ENCODE measurements around the gene CAVIN2.

The CAVIN2 gene

DNA sequence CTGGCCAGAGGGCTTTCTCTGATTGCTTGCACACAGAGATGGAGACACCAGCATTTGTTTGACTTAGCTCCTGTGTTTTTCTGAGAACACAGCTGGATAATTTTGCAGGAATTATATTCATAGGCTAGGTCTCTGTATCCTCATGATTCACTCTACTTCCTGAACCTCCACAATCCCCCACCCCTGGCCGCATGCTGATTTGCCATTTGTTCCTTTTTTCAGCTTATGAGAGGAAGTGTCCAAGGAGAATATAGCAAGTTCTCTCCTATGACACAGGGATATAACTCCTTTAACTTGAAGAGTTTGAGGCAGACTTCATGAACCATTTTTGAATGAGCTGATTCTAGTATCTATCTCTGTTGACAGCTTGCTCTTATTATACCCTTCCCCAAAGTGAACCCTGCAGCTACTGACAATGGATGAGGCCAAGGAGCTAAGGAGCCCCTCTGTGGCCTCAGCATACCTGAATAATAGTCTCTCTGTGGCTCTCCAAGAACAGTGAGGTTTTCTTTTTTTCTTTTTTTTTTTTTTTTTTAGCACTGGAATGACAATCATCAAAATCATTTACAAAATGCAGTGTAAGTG, 15.4 kb downstream of the CAVIN2 start:
- ChIA-PET CTCF (interaction anchor here (1.0 to 1.2 kb wide), 3 partner anchors 8 to 39 kb away, joined by 3 read pairs; partner anchors contain the start of gene CAVIN2), POLR2A (no interaction called here)
- DNase-seq (ENCODE audit: extremely low spot score), result no peak
- TF ChIP-seq, protein P1, sequence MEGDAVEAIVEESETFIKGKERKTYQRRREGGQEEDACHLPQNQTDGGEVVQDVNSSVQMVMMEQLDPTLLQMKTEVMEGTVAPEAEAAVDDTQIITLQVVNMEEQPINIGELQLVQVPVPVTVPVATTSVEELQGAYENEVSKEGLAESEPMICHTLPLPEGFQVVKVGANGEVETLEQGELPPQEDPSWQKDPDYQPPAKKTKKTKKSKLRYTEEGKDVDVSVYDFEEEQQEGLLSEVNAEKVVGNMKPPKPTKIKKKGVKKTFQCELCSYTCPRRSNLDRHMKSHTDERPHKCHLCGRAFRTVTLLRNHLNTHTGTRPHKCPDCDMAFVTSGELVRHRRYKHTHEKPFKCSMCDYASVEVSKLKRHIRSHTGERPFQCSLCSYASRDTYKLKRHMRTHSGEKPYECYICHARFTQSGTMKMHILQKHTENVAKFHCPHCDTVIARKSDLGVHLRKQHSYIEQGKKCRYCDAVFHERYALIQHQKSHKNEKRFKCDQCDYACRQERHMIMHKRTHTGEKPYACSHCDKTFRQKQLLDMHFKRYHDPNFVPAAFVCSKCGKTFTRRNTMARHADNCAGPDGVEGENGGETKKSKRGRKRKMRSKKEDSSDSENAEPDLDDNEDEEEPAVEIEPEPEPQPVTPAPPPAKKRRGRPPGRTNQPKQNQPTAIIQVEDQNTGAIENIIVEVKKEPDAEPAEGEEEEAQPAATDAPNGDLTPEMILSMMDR (IDR thresholded peaks at IDR 0.05; ENCODE audit: control extremely low read depth, extremely low read depth, low read depth, missing control alignments), result no peak

DNA sequence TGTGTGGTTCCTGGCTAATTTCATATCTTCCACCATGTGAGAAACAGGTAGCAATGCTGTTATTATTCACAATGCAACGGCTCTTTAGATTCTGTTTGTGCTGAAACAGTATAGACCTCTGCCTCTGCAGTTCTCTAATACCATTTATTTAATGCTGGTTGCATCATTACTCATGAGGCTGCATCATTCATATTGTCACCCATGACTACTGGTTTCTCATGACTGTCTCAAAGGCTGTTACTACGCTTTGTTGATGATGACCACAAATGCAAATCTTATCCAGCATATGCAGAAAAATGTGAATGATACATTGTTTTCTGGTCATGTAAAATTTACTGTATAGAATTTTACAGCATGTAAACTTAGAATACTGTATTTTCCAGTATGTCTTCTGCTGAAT, 22.5 kb downstream of the CAVIN2 start:
- CTCF ChIA-PET, result interaction anchor here (1.0 to 1.1 kb wide), 2 partner anchors 18 to 338 kb away, joined by 3 to 4 read pairs; no protein-coding TSS in a partner anchor
- TF ChIP-seq, protein P1 (IDR thresholded peaks at IDR 0.05; ENCODE audit: control extremely low read depth, extremely low read depth, low read depth, missing control alignments), result no peak
- DNase-seq (ENCODE audit: extremely low spot score), result no peak
- POLR2A ChIA-PET, result no interaction called here

DNA sequence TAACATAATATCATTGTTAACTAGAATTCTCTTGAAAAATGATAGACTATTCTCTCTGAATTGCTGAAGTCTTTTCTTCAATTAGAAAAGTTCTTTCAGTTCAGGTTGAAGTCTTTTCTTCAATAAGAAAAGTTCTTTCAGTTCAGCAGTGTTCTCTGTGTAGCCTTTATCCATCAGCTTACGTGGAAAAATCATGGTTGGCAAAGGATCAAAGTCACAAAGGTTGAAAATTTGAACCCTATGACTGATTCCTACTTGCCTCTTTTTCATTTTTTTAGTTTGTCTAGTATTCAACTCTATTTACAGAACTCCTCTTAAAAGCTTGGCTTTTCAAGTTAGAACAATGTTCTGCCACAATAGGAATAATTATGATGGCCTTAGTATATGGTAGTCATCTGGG, 25.8 kb downstream of the CAVIN2 start:
- TF ChIP-seq, protein P1 (IDR thresholded peaks at IDR 0.05; ENCODE audit: control extremely low read depth, extremely low read depth, low read depth, missing control alignments), result no peak
- ChIA-PET POLR2A (no interaction called here), CTCF (interaction anchor here (2.0 kb wide), 1 partner anchor 342 kb away, joined by 7 read pairs; no protein-coding TSS in a partner anchor)

DNA sequence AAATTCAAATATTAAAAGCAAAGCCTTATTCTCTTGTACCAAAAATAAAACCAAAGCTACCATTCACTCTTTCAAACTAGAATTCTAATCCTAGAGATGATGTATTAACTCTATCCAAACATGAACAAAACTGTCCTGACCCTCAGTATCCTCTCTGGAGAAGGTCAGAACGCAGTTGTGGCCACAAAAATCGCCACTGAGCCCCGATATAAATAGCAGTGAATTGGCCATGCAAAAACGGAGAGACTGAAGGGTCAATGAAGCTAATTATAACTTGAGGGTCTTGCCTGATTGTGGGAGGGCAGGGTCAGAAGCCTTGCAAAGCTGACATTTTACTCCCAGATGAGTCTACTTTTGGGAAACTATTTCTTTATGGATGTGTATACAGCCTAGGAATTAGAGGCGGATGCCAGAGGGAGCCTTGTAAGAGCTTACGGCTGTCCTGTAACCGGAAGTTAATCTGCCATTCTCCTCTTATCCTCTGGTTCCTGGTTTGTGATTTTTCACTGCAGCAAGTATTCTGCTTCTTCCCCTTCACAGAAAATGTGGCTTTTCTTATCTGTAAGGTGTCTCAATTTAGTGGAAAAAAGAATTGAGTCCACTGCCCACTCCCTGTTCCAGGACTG, 28.1 kb downstream of the CAVIN2 start:
- ChIA-PET POLR2A (no interaction called here), CTCF (interaction anchor here (1.1 to 8.1 kb wide), 4 partner anchors 19 to 342 kb away, joined by 3 to 145 read pairs (median 7); no protein-coding TSS in a partner anchor)
- TF ChIP-seq, protein P1 (IDR thresholded peaks at IDR 0.05; ENCODE audit: control extremely low read depth, extremely low read depth, low read depth, missing control alignments), result no peak
- DNase-seq (ENCODE audit: extremely low spot score), result no peak

More for the DNA sequence above, 25.8 kb downstream of the CAVIN2 start:
- DNase-seq (ENCODE audit: extremely low spot score), result no peak

DNA sequence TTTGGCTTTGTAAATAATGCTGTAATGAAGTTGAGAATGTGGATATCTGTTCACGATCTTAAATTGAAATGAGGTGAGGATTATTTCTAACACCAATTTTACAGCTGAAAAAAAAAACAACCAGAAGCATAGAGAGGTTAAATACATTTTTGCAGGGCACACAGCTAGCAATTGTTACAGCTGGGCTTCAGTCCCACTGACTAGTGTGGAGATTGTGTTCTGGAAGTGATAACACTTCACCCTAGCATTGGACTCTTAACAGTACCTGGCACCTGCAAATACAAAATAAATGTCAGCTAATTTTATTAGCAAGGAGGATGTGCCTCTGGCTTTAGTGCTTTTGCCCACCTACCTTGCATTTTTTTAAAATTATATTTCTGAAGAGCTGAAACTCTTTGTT, 28.8 kb downstream of the CAVIN2 start:
- ChIA-PET POLR2A (no interaction called here), CTCF (interaction anchor here (1.1 to 8.1 kb wide), 5 partner anchors 9 to 343 kb away, joined by 3 to 145 read pairs (median 7); no protein-coding TSS in a partner anchor)
- DNase-seq (ENCODE audit: extremely low spot score), result no peak
- TF ChIP-seq, protein P1 (IDR thresholded peaks at IDR 0.05; ENCODE audit: control extremely low read depth, extremely low read depth, low read depth, missing control alignments), result no peak

DNA sequence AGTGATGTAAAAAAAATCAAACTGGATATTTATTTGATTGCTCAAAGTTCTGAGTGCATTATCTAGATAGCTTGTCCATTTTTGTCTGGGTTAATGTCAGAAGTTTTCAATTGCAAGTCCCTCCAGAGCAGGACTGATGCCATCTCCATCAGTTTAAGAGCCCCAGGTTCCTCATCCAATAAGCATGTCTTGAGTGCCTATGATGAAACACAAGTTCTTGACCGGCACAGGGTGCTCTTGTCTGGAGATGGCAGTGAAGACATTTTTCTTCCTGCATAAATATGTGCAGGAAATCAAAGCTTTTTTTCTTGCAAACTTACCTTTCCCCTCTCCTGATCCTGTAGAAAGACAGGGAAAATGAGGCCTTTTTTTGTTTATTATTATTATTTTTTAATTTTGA, 31.9 kb downstream of the CAVIN2 start:
- POLR2A ChIA-PET, result no interaction called here
- CTCF ChIA-PET, result interaction anchor here (1.4 to 8.1 kb wide), 2 partner anchors 13 to 346 kb away, joined by 3 to 145 read pairs; no protein-coding TSS in a partner anchor
- TF ChIP-seq, protein P1 (IDR thresholded peaks at IDR 0.05; ENCODE audit: control extremely low read depth, extremely low read depth, low read depth, missing control alignments), result no peak
- DNase-seq (ENCODE audit: extremely low spot score), result no peak
